HepG2 (cell line): ENCODE results near the gene VEGFB. TPM values are rescaled to one million over a fixed set of nuclear protein-coding genes. Genes with fewer than 3 reads are reported as not detected.

Source experiments
- AGO1 ChIP-seq: fragments of 200-400 bp; formaldehyde crosslinking; IDR thresholded peaks from 2 replicates; pipeline ENCODE4 v1.6.1; 2017; ENCODE audit warnings: mild to moderate bottlenecking, low read depth, low read length, moderate library complexity; ENCODE audit not compliant: poor library complexity, severe bottlenecking
- HOXA7 ChIP-seq: sonication (generic); formaldehyde crosslinking; IDR thresholded peaks from 2 replicates; pipeline ENCODE4 v1.8.1; 2022; ENCODE audit warnings: mild to moderate bottlenecking, missing genetic modification reagents, moderate library complexity
- ISL2 ChIP-seq: sonication (generic); formaldehyde crosslinking; IDR thresholded peaks from 2 replicates; pipeline ENCODE4 v1.5.0; 2020; ENCODE audit warnings: missing genetic modification reagents
- MED8 ChIP-seq: sonication (generic); formaldehyde crosslinking; IDR thresholded peaks from 2 replicates; pipeline ENCODE4 v1.8.1; 2023; ENCODE audit warnings: mild to moderate bottlenecking, missing genetic modification reagents; ENCODE audit not compliant: insufficient replicate concordance
- MXD4 ChIP-seq: IDR thresholded peaks from 2 replicates; pipeline ENCODE4 v1.6.1; 2016; ENCODE audit warnings: mild to moderate bottlenecking, missing biosample characterization, missing genetic modification reagents
- MXI1 ChIP-seq: IDR thresholded peaks from 3 replicates; pipeline ENCODE4 v1.6.1; 2012; ENCODE audit warnings: low read depth, low read length, inconsistent platforms, borderline replicate concordance
- NBN ChIP-seq: fragments of 450-650 bp; conservative IDR thresholded peaks from 2 replicates; pipeline ENCODE4 v1.6.1; 2017
- NCOR1 ChIP-seq: fragments of 200-600 bp; sonication (generic); IDR thresholded peaks from 2 replicates; pipeline ENCODE4 v1.7.0; 2017; ENCODE audit warnings: antibody characterized with exemption, low read length, borderline replicate concordance
- SMAD1 ChIP-seq: sonication (generic); formaldehyde crosslinking; IDR thresholded peaks from 2 replicates; pipeline ENCODE4 v1.4.0; 2020; ENCODE audit warnings: missing genetic modification reagents, low read depth, mild to moderate bottlenecking, borderline replicate concordance
- THAP11 ChIP-seq: IDR thresholded peaks from 2 replicates; pipeline ENCODE4 v1.6.1; 2016; ENCODE audit warnings: missing biosample characterization, missing genetic modification reagents
- THAP8 ChIP-seq: sonication (generic); formaldehyde crosslinking; IDR thresholded peaks from 2 replicates; pipeline ENCODE4 v1.5.1; 2020; ENCODE audit warnings: missing genetic modification reagents, mild to moderate bottlenecking, borderline replicate concordance
- ZFP37 ChIP-seq: sonication (generic); formaldehyde crosslinking; IDR thresholded peaks from 2 replicates; pipeline ENCODE4 v1.4.0; 2020; ENCODE audit warnings: missing genetic modification reagents, borderline replicate concordance
- ZNF234 ChIP-seq: sonication (generic); formaldehyde crosslinking; conservative IDR thresholded peaks from 2 replicates; pipeline ENCODE4 v1.5.1; 2020; ENCODE audit warnings: mild to moderate bottlenecking, missing genetic modification reagents
- ZNF296 ChIP-seq: sonication (generic); formaldehyde crosslinking; conservative IDR thresholded peaks from 2 replicates; pipeline ENCODE4 v1.5.0; 2020; ENCODE audit warnings: mild to moderate bottlenecking, missing genetic modification reagents
- ZNF33A ChIP-seq: sonication (generic); formaldehyde crosslinking; IDR thresholded peaks from 2 replicates; pipeline ENCODE4 v1.5.1; 2020; ENCODE audit warnings: missing genetic modification reagents, mild to moderate bottlenecking, moderate library complexity, borderline replicate concordance
- ZNF343 ChIP-seq: sonication (generic); formaldehyde crosslinking; IDR thresholded peaks from 2 replicates; pipeline ENCODE4 v1.4.0; 2020; ENCODE audit warnings: mild to moderate bottlenecking, missing genetic modification reagents
- ZNF572 ChIP-seq: sonication (generic); formaldehyde crosslinking; IDR thresholded peaks from 2 replicates; pipeline ENCODE4 v1.5.1; 2020; ENCODE audit warnings: mild to moderate bottlenecking, missing genetic modification reagents
- polyA plus RNA-seq, 8 experiments: library from polyadenylated mRNA; depleted of rRNA in 3 of 8; stranded (reverse) in 7 of 8; unstranded in 1 of 8; fragments of >200 nt; fragmentation: Illumina TruSeq in 4 of 8; extraction: Trizol in 4 of 8; gene quantifications; 2 replicates each; pipeline versions ENCODE4 v1.2.1 to v1.2.3, GENCODE V29; 2011 to 2016; ENCODE audit warnings: low read depth in 4 of 8, missing spikeins in 1 of 8, mixed read lengths in 1 of 8; ENCODE audit not compliant: insufficient read depth in 1 of 8
- total RNA-seq, 5 experiments: library from RNA; depleted of rRNA; stranded (reverse); fragments of >200 nt; fragmentation: Illumina TruSeq; extraction: Trizol; gene quantifications; 2 replicates each; pipeline ENCODE4 v1.2.3, GENCODE V29; 2016; ENCODE audit warnings: low read depth in 1 of 5
- TF ChIP-seq, protein P1 (sequence below), 2 experiments: sonication (generic) in 1 of 2; formaldehyde crosslinking in 1 of 2; IDR thresholded peaks; 2 replicates each; pipeline versions ENCODE4 v1.6.1 to v1.9.0; 2014 to 2022; ENCODE audit warnings: antibody characterized with exemption in 1 of 2, borderline replicate concordance in 1 of 2, inconsistent platforms in 1 of 2, low read depth in 1 of 2, missing genetic modification reagents in 1 of 2
- TF ChIP-seq, protein P2 (sequence below): sonication (generic); formaldehyde crosslinking; IDR thresholded peaks from 2 replicates; pipeline ENCODE4 v1.5.1; 2020; ENCODE audit warnings: mild to moderate bottlenecking, missing genetic modification reagents

VEGFB gene
- total and polyA plus RNA-seq, 2 of the 13 experiments (the other 11 are each of a cell fraction or from before 2014, with no cell fraction given), result 9.0 to 11.3 TPM

DNA sequence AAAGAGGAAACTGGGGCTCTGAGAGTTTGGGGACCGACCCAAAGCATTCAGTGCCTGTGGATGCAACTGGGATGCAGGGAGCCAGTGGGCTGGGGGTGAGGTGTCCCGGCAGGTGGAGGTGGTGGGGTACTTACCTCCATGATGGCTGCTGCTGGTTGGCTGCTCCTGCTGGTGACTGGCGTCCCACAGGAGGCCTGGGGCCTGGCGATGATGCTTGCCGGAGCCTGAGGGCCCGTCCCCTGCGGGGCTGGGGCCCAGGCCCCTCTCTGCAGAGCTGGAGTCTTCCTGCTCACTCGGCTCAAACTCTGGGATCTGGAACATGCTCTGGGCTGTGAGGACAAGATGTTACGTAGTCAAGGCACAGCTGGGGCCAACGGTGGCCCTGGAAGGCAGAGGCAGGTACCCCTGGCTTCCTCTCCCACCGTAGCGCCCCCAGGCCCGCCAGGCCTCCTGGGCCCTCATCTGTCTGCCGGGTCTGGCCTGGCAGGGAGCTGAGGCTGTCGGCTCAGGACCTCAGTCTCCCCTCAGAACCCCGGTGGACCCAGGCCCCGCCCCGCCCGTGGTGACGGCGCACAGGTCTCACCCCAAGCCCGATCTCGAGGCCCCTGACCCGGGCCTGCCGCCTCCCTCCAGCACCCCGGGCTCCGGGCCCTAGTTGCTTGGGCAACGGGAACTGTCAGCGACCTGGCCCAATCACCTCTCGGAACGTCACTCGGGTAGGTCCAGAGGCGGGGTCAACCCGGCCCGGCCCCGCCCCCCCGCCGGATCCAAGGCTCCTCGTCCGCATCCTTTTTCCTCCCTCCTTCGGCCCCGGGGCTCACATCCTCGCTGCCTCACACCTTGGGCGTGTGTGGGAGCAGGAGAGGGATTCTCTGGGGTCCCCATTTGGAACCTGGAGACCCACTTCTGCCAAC is 49.9 kb downstream of the VEGFB start, which contains the start of gene BAD (continued):
- TF ChIP-seq ZNF343 (no peak), THAP8 (CRISPR knock-in tag) (no peak), NCOR1 (no peak), ZNF572 (no peak), ZFP37 (CRISPR knock-in tag) (no peak), NBN (no peak), MED8 (no peak), AGO1 (peak; percentile 90), HOXA7 (CRISPR knock-in tag) (no peak), ISL2 (CRISPR knock-in tag) (no peak), SMAD1 (peak; percentile 34; the same call in 1 of the 2 replicates), MXI1 (peak; percentile 87; the same call in 2 of the 3 replicates), MXD4 (CRISPR knock-in tag) (no peak), THAP11 (CRISPR knock-in tag) (no peak), ZNF296 (no peak), ZNF33A (CRISPR knock-in tag) (0 out of 2 replicates have a peak, but pooled peaks have one; percentile 57), ZNF234 (no peak)
- TF ChIP-seq, protein P1, sequence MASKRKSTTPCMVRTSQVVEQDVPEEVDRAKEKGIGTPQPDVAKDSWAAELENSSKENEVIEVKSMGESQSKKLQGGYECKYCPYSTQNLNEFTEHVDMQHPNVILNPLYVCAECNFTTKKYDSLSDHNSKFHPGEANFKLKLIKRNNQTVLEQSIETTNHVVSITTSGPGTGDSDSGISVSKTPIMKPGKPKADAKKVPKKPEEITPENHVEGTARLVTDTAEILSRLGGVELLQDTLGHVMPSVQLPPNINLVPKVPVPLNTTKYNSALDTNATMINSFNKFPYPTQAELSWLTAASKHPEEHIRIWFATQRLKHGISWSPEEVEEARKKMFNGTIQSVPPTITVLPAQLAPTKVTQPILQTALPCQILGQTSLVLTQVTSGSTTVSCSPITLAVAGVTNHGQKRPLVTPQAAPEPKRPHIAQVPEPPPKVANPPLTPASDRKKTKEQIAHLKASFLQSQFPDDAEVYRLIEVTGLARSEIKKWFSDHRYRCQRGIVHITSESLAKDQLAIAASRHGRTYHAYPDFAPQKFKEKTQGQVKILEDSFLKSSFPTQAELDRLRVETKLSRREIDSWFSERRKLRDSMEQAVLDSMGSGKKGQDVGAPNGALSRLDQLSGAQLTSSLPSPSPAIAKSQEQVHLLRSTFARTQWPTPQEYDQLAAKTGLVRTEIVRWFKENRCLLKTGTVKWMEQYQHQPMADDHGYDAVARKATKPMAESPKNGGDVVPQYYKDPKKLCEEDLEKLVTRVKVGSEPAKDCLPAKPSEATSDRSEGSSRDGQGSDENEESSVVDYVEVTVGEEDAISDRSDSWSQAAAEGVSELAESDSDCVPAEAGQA (IDR thresholded peaks at IDR 0.05; ENCODE audit: low read depth), result no peak
- TF ChIP-seq, protein P1 (CRISPR knock-in tag; IDR thresholded peaks at IDR 0.05; ENCODE audit: borderline replicate concordance), result no peak
- TF ChIP-seq, protein P2, sequence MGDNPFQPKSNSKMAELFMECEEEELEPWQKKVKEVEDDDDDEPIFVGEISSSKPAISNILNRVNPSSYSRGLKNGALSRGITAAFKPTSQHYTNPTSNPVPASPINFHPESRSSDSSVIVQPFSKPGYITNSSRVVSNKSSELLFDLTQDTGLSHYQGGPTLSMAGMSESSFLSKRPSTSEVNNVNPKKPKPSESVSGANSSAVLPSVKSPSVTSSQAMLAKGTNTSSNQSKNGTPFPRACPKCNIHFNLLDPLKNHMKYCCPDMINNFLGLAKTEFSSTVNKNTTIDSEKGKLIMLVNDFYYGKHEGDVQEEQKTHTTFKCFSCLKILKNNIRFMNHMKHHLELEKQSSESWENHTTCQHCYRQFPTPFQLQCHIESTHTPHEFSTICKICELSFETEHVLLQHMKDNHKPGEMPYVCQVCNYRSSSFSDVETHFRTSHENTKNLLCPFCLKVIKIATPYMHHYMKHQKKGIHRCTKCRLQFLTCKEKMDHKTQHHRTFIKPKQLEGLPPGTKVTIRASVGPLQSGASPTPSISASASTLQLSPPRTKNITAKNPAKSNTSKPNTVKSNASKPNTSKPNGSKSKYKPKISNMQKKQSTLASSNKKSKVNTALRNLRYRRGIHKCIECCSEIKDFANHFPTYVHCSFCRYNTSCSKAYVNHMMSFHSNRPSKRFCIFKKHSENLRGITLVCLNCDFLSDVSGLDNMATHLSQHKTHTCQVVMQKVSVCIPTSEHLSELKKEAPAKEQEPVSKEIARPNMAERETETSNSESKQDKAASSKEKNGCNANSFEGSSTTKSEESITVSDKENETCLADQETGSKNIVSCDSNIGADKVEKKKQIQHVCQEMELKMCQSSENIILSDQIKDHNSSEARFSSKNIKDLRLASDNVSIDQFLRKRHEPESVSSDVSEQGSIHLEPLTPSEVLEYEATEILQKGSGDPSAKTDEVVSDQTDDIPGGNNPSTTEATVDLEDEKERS (CRISPR knock-in tag), result no peak
